H1 (cell line): ENCODE measurements around the gene SSNA1. TPM values are rescaled to one million over a fixed set of nuclear protein-coding genes. Genes with fewer than 3 reads are reported as not detected.

Source experiments
- CTCF ChIA-PET: fragments of 300-600 bp; sonication (Branson Sonifier 250); formaldehyde crosslinking; loops from one replicate; lab custom pipeline; 2021; ENCODE audit not compliant: partially characterized antibody; lab: Charles Lee
- POLR2A ChIA-PET: fragments of 300-600 bp; sonication (Branson Sonifier 250); formaldehyde crosslinking; loops from one replicate; lab custom pipeline; 2021; ENCODE audit warnings: inconsistent platforms; ENCODE audit not compliant: partially characterized antibody; lab: Charles Lee
- DNase-seq, 2 experiments: peaks; one replicate each; pipeline versions ENCODE4 v3.0.0 to v3.0.0-alpha.2; 2010 to 2022; ENCODE audit warnings: low spot score in 2 of 2, low read depth in 1 of 2, mixed read lengths in 1 of 2
- FAIRE-seq: peaks from 2 replicates; lab custom pipeline; 2011; peaks lifted over from hg19 to GRCh38; lab: Jason Lieb, UNC
- H2AFZ ChIP-seq: 2 replicates; pipeline ENCODE4 v1.8.1; 2012; ENCODE audit warnings: low read length, inconsistent platforms
- H2AK5ac ChIP-seq: 2 replicates; pipeline ENCODE4 v1.6.1; 2013; ENCODE audit warnings: low read depth, low read length
- H2BK120ac ChIP-seq: replicated peaks from 2 replicates; pipeline ENCODE3; 2013; ENCODE audit warnings: low read depth, low read length, inconsistent platforms
- H2BK12ac ChIP-seq: 2 replicates; pipeline ENCODE4 v1.6.1; 2013; ENCODE audit warnings: low read depth, low read length
- H2BK15ac ChIP-seq: 2 replicates; pipeline ENCODE4 v1.6.1; 2013; ENCODE audit warnings: low read length
- H2BK20ac ChIP-seq: 2 replicates; pipeline ENCODE4 v1.6.1; 2013; ENCODE audit warnings: low read length
- H2BK5ac ChIP-seq: 2 replicates; pipeline ENCODE4 v1.6.1; 2013; ENCODE audit warnings: low read depth, low read length
- H3K14ac ChIP-seq: 2 replicates; pipeline ENCODE4 v1.6.1; 2013; ENCODE audit warnings: inconsistent platforms; ENCODE audit not compliant: insufficient read length
- H3K18ac ChIP-seq: 2 replicates; pipeline ENCODE4 v1.6.1; 2013; ENCODE audit warnings: low read length; ENCODE audit errors: extremely low read depth
- H3K23ac ChIP-seq: 2 replicates; pipeline ENCODE4 v1.6.1; 2013; ENCODE audit warnings: inconsistent platforms; ENCODE audit not compliant: insufficient read length
- H3K23me2 ChIP-seq: 2 replicates; pipeline ENCODE4 v1.6.1; 2013; ENCODE audit warnings: low read depth, low read length
- H3K27ac ChIP-seq: 2 replicates; pipeline ENCODE4 v1.6.1; 2011; ENCODE audit warnings: low read depth, low read length, inconsistent platforms
- H3K27me3 ChIP-seq, 4 experiments: replicated peaks in 1 of 4; 1 replicate in 1 of 4; 2 replicates in 3 of 4; pipeline versions ENCODE4 v1.6.1 to v1.8.1; 2011 to 2013; ENCODE audit warnings: low read length in 3 of 4, mild to moderate bottlenecking in 3 of 4, inconsistent platforms in 2 of 4, mixed read lengths in 2 of 4, moderate library complexity in 1 of 4; ENCODE audit not compliant: control insufficient read depth in 3 of 4, insufficient read depth in 3 of 4; ENCODE audit errors: extremely low read depth in 1 of 4
- H3K36me3 ChIP-seq, 4 experiments: 2 replicates each; pipeline versions ENCODE4 v1.6.1 to v1.8.1; 2011 to 2013; ENCODE audit warnings: mild to moderate bottlenecking in 4 of 4, low read length in 3 of 4, moderate library complexity in 2 of 4, control low read depth in 1 of 4, inconsistent platforms in 1 of 4; ENCODE audit not compliant: insufficient read depth in 4 of 4, control insufficient read depth in 2 of 4
- H3K4ac ChIP-seq: replicated peaks from 2 replicates; pipeline ENCODE3; 2013; ENCODE audit warnings: low read length, low read depth, mixed read lengths, inconsistent platforms; ENCODE audit not compliant: insufficient read length
- H3K4me1 ChIP-seq, 4 experiments: replicated peaks in 1 of 4; 1 replicate in 1 of 4; 2 replicates in 3 of 4; pipeline versions ENCODE4 v1.6.1 to v1.8.1; 2011 to 2013; ENCODE audit warnings: low read length in 3 of 4, inconsistent platforms in 2 of 4, mixed read lengths in 1 of 4; ENCODE audit not compliant: insufficient read depth in 4 of 4, control insufficient read depth in 3 of 4
- H3K4me2 ChIP-seq, 2 experiments: 2 replicates each; pipeline versions ENCODE4 v1.6.1 to v1.8.1; 2011 to 2013; ENCODE audit warnings: low read depth in 2 of 2, low read length in 2 of 2, control low read depth in 1 of 2, inconsistent platforms in 1 of 2, mild to moderate bottlenecking in 1 of 2; ENCODE audit not compliant: insufficient read depth in 1 of 2
- H3K4me3 ChIP-seq, 4 experiments: fragments of 200-600, 300-600 bp in 1 of 4; sonication (generic), shearing (Covaris generic), sonication (Bioruptor Twin) in 1 of 4; 2 replicates each; pipeline versions ENCODE4 v1.5.1 to v1.8.1; 2011 to 2016; ENCODE audit warnings: low read length in 4 of 4, low read depth in 3 of 4, control low read depth in 2 of 4, inconsistent platforms in 2 of 4, mild to moderate bottlenecking in 2 of 4, mixed read lengths in 1 of 4, moderate library complexity in 1 of 4; ENCODE audit not compliant: insufficient read depth in 2 of 4; ENCODE audit errors: extremely low read depth in 1 of 4
- H3K56ac ChIP-seq: replicated peaks from 2 replicates; pipeline ENCODE3; 2013; ENCODE audit warnings: low read depth, mild to moderate bottlenecking, mixed read lengths, low read length, inconsistent platforms; ENCODE audit not compliant: insufficient read length
- H3K79me1 ChIP-seq: 2 replicates; pipeline ENCODE4 v1.6.1; 2013; ENCODE audit warnings: low read depth, low read length, control low read depth
- H3K79me2 ChIP-seq, 2 experiments: 2 replicates each; pipeline versions ENCODE4 v1.6.1 to v1.8.1; 2012 to 2013; ENCODE audit warnings: low read length in 2 of 2, mild to moderate bottlenecking in 2 of 2, inconsistent platforms in 1 of 2; ENCODE audit not compliant: insufficient read depth in 2 of 2, control insufficient read depth in 1 of 2
- H3K9ac ChIP-seq, 4 experiments: replicated peaks in 1 of 4; 1 replicate in 1 of 4; 2 replicates in 3 of 4; pipeline versions ENCODE4 v1.6.1 to v1.8.1; 2011 to 2013; ENCODE audit warnings: low read depth in 3 of 4, low read length in 3 of 4, control low read depth in 2 of 4, mild to moderate bottlenecking in 2 of 4, moderate library complexity in 2 of 4, inconsistent platforms in 1 of 4; ENCODE audit errors: extremely low read depth in 1 of 4
- H3K9me3 ChIP-seq, 2 experiments: 2 replicates each; pipeline versions ENCODE4 v1.6.1 to v1.8.1; 2012 to 2013; ENCODE audit warnings: mild to moderate bottlenecking in 2 of 2, moderate library complexity in 2 of 2, control low read depth in 1 of 2, inconsistent platforms in 1 of 2, low read depth in 1 of 2, low read length in 1 of 2, mixed read lengths in 1 of 2; ENCODE audit not compliant: insufficient read depth in 2 of 2
- H4K20me1 ChIP-seq, 2 experiments: replicated peaks in 1 of 2; 2 replicates each; pipeline versions ENCODE3 to v1.8.1; 2011 to 2013; ENCODE audit warnings: inconsistent platforms in 2 of 2, low read length in 2 of 2, mild to moderate bottlenecking in 1 of 2; ENCODE audit not compliant: insufficient read depth in 2 of 2, control insufficient read depth in 1 of 2
- H4K5ac ChIP-seq: 2 replicates; pipeline ENCODE4 v1.6.1; 2013; ENCODE audit warnings: low read length, low read depth, mixed read lengths, inconsistent platforms; ENCODE audit not compliant: insufficient read length
- H4K8ac ChIP-seq: 2 replicates; pipeline ENCODE4 v1.8.0; 2013; ENCODE audit warnings: mild to moderate bottlenecking, moderate library complexity, low read length, inconsistent platforms; ENCODE audit not compliant: insufficient read depth; ENCODE audit errors: extremely low read depth
- H4K91ac ChIP-seq: replicated peaks from 2 replicates; pipeline ENCODE3; 2013; ENCODE audit warnings: low read length, mixed read lengths, inconsistent platforms; ENCODE audit not compliant: insufficient read length
- CEBPB ChIP-seq: IDR thresholded peaks from 2 replicates; pipeline ENCODE4 v1.6.1; 2012; ENCODE audit warnings: low read depth, low read length
- EZH2 ChIP-seq: fragments of 200-600 bp; sonication (generic); IDR thresholded peaks from 2 replicates; pipeline ENCODE4 v1.7.1; 2012; ENCODE audit warnings: low read depth, mild to moderate bottlenecking, moderate library complexity, low read length, inconsistent platforms; ENCODE audit not compliant: severe bottlenecking
- POLR2AphosphoS5 ChIP-seq: IDR thresholded peaks from 2 replicates; pipeline ENCODE4 v1.6.1; 2011; ENCODE audit warnings: low read depth, low read length
- RAD21 ChIP-seq, 2 experiments: IDR thresholded peaks in 1 of 2; conservative IDR thresholded peaks in 1 of 2; 2 replicates each; pipeline ENCODE4 v1.6.1; 2011; ENCODE audit warnings: low read depth in 2 of 2, low read length in 2 of 2, improper control_type of control experiment in 1 of 2, inconsistent platforms in 1 of 2, mild to moderate bottlenecking in 1 of 2, moderate library complexity in 1 of 2
- SIN3A ChIP-seq, 2 experiments: IDR thresholded peaks in 1 of 2; conservative IDR thresholded peaks in 1 of 2; 2 replicates each; pipeline ENCODE4 v1.6.1; 2011 to 2012; ENCODE audit warnings: low read length in 2 of 2, improper control_type of control experiment in 1 of 2, low read depth in 1 of 2, mild to moderate bottlenecking in 1 of 2
- TBP ChIP-seq: IDR thresholded peaks from 2 replicates; pipeline ENCODE4 v1.6.1; 2011; ENCODE audit warnings: low read depth, low read length, improper control_type of control experiment
- TEAD4 ChIP-seq: IDR thresholded peaks from 2 replicates; pipeline ENCODE4 v1.6.1; 2012; ENCODE audit warnings: low read depth, low read length, inconsistent platforms, mixed read lengths
- WGBS, 2 experiments: shearing (Covaris generic) in 1 of 2; methylation state at CpG; one replicate each; pipeline versions ENCODE4 v1.1.6 to v1.1.7; 2013 to 2015; ENCODE audit warnings: low lambda C conversion rate in 2 of 2, mixed read lengths in 2 of 2, inconsistent platforms in 1 of 2, low coverage in 1 of 2, missing lambda C conversion rate in 1 of 2; ENCODE audit not compliant: insufficient replicate concordance in 2 of 2, insufficient coverage in 1 of 2, insufficient read length in 1 of 2; ENCODE audit errors: extremely low coverage in 1 of 2, missing lambda C conversion rate in 1 of 2; 5-methylcytosine and 5-hydroxymethylcytosine counted together
- polyA plus RNA-seq, 7 experiments: library from polyadenylated mRNA; depleted of rRNA in 3 of 7; stranded (reverse) in 5 of 7; unstranded in 2 of 7; fragments of >200 nt in 5 of 7; fragments of 200-250 nt in 2 of 7; gene quantifications; 1 replicate in 5 of 7; 2 replicates in 1 of 7; 4 replicates in 1 of 7; pipeline versions ENCODE4 v1.2.1 to v1.2.3, GENCODE V29; 2011 to 2013; ENCODE audit warnings: missing spikeins in 2 of 7, mixed read lengths in 2 of 7
- total RNA-seq: library from RNA; stranded (reverse); fragmentation: NEBNext Ultra II Directional; extraction: Animal tissue kit (Norgen Biotek cat#: 25700); gene quantifications from 2 replicates; pipeline ENCODE4 v1.2.1, GENCODE V29; 2021

The SSNA1 gene
- total and polyA plus RNA-seq, 2 of the 8 experiments (the other 6 are each of a cell fraction or from before 2014, with no cell fraction given): 87.3 to 157 TPM

DNA sequence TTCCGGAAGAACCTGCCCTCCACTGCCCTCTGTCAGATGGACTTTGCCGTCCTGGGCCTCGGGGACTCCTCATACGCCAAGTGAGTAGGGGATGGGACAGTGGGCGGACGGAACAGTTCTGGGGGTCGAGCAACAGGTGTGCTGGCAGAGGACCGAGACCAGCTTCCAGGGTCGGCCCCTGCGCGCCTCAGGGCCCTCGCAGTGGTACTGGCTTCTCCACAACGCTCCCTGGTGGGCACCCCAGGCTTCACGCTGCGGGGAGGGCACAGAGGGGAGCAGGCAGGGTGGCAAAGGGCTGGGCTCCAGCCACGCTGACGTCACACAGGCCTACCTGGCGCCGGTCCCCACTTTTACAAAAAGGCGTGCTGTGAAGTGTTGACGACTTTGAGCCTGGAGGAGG, 24.0 kb downstream of the SSNA1 start:
- no peak overlapping the region for H4K5ac ChIP-seq
- no peak overlapping the region for H3K14ac ChIP-seq
- ChIA-PET CTCF (interaction anchor here (0.9 to 4.0 kb wide), 9 partner anchors 9 to 142 kb away, joined by 3 to 31 read pairs (median 4); partner anchors contain the start of genes ANAPC2, CYSRT1, RNF208 and RNF224), POLR2A (interaction anchor here (0.7 to 69.9 kb wide), 10 partner anchors 7 to 99 kb away, joined by 3 to 1462 read pairs (median 4); partner anchors contain the start of genes ANAPC2, CYSRT1, NELFB and RNF208)
- H2BK20ac ChIP-seq: no peak overlapping the region
- H3K27me3 ChIP-seq: no peaks in the 10 kb centered on the region
- FAIRE-seq: no peak
- 91% methylated on average over 17 of the region's 21 CpGs; no CpG with 5 or more reads in 1 of the 2 experiments for WGBS, 2 experiments
- no peak overlapping the region for H2BK12ac ChIP-seq
- no peak overlapping the region for H3K9ac ChIP-seq
- H3K4me2 ChIP-seq: no peak overlapping the region
- H3K23me2 ChIP-seq: no peaks in the 10 kb centered on the region
- H3K9me3 ChIP-seq: no peaks in the 10 kb centered on the region
- H3K23ac ChIP-seq: no peak overlapping the region
- no peak overlapping the region for H2AK5ac ChIP-seq
- H3K18ac ChIP-seq: no peak overlapping the region
- H3K4ac ChIP-seq: no peak overlapping the region
- TF ChIP-seq POLR2AphosphoS5: no peak
- TF ChIP-seq CEBPB: no peak
- TF ChIP-seq TEAD4: no peak
- no peak for TF ChIP-seq TBP
- TF ChIP-seq SIN3A (conservative IDR thresholded peaks at IDR 0.05 in 1 of 2, IDR thresholded peaks at IDR 0.05 in 1 of 2; ENCODE audit: low read depth in 1 of 2, low read length in 2 of 2): no peak
- no peak for TF ChIP-seq EZH2
- TF ChIP-seq RAD21 (IDR thresholded peaks at IDR 0.05 in 1 of 2, conservative IDR thresholded peaks at IDR 0.05 in 1 of 2; ENCODE audit: low read depth in 2 of 2, low read length in 2 of 2): no peak
- H2BK120ac ChIP-seq: no peak overlapping the region
- no peak overlapping the region for H3K27ac ChIP-seq
- no peak overlapping the region for H4K91ac ChIP-seq
- no peak overlapping the region for H3K56ac ChIP-seq
- no peak overlapping the region for H4K8ac ChIP-seq
- H3K79me2 ChIP-seq: 0 out of 4 replicates have a peak, but pooled peaks cover 0 to 1% of the 10 kb centered on the region in 2 experiments
- no peak overlapping the region for H2AFZ ChIP-seq
- peaks cover 0 to 5% (median 3%) of the 10 kb centered on the region in 4 experiments; a peak in 5 of 7 replicates for H3K4me1 ChIP-seq
- peaks cover 0 to 12% of the 10 kb centered on the region in 2 experiments for H4K20me1 ChIP-seq
- H3K4me3 ChIP-seq: no peak overlapping the region
- DNase-seq: no peak
- H3K79me1 ChIP-seq: no peaks in the 10 kb centered on the region; the same call in 1 of the 2 replicates
- H2BK15ac ChIP-seq: no peak overlapping the region
- H3K36me3 ChIP-seq: peaks cover 0 to 22% (median 9%) of the 10 kb centered on the region in 4 experiments; a peak in 7 of 8 replicates
- no peak overlapping the region for H2BK5ac ChIP-seq
